Heart left ventricle (tissue), 13 donors: ENCODE measurements around the gene TBC1D5.

Source experiments
- POLR2A ChIP-seq, 2 donors: fragments of 450-650 bp; IDR thresholded peaks; one replicate each; pipeline ENCODE4 v1.6.1; 2017; ENCODE audit warnings: antibody characterized with exemption in 2 of 2, mild to moderate bottlenecking in 2 of 2, moderate library complexity in 2 of 2
- TF ChIP-seq, protein P1 (sequence below), 12 donors: fragments of 200-600 bp; sonication (generic) in 4 of 12; IDR thresholded peaks; one replicate each; pipeline versions ENCODE4 v1.5.0 to v1.8.0; 2018 to 2022; ENCODE audit warnings: antibody characterized with exemption in 12 of 12, mild to moderate bottlenecking in 5 of 12
- donor health status: ischemic (EF 13 %, LVEDD 7.1; RV severe dilation, severe dysfunction).
- donor health status: DM: no; HTN: yes; CAD: no.
- donor health status: DM: no; HTN: no; CAD: no.
- donor health status: ischemic (EF 25% LVEDD 6.9; RV normal size, moderate dysfunction).
- donor health status: ischemic (EF 25% LVEDD 5.7; RV mildly dilated, moderate dysfunction).
- donor health status: ischemic (EF 35%, LVEDD 5.7; RV mildly dilated, moderate dysfunction).
- donor health status: nonischemic (EF 11% LVEDD 7.7; RV severe dilation, severe dysfunction).
- donor health status: DM: yes; HTN: yes; CAD: no.
- donor health status: PGD.
- donor health status: ischemic (EF 29% LVEDD 5.4; RV normal size, mild dysfunction).
- donor health status: nonischemic (EF 23%, LVEDD 6.1; RV moderate dilation, normal function).

DNA sequence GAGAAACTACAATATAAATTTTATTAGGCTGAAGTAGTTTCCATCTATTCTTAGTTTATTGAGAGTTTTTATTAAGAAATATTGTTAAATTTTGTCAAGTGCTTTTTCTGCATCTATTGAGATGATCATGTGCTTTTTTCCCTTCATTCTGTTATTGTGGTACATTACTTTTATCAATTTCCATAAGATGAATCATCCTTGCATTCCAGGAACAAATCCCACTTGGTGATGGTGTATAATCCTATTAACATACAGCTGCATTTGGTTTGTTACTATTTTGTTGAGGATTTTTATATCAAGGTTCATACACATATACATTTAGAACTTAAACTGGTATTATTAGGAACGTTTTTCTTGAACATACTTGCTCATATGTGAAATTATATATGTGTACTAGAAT lies 199.8 kb downstream of the TBC1D5 start:
- TF ChIP-seq, protein P1, sequence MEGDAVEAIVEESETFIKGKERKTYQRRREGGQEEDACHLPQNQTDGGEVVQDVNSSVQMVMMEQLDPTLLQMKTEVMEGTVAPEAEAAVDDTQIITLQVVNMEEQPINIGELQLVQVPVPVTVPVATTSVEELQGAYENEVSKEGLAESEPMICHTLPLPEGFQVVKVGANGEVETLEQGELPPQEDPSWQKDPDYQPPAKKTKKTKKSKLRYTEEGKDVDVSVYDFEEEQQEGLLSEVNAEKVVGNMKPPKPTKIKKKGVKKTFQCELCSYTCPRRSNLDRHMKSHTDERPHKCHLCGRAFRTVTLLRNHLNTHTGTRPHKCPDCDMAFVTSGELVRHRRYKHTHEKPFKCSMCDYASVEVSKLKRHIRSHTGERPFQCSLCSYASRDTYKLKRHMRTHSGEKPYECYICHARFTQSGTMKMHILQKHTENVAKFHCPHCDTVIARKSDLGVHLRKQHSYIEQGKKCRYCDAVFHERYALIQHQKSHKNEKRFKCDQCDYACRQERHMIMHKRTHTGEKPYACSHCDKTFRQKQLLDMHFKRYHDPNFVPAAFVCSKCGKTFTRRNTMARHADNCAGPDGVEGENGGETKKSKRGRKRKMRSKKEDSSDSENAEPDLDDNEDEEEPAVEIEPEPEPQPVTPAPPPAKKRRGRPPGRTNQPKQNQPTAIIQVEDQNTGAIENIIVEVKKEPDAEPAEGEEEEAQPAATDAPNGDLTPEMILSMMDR (IDR thresholded peaks at IDR 0.05): no peak
- no peak for TF ChIP-seq POLR2A (IDR thresholded peaks at IDR 0.05)
